ENCODE measurements around the gene MYBPH.

Gene MYBPH

DNA sequence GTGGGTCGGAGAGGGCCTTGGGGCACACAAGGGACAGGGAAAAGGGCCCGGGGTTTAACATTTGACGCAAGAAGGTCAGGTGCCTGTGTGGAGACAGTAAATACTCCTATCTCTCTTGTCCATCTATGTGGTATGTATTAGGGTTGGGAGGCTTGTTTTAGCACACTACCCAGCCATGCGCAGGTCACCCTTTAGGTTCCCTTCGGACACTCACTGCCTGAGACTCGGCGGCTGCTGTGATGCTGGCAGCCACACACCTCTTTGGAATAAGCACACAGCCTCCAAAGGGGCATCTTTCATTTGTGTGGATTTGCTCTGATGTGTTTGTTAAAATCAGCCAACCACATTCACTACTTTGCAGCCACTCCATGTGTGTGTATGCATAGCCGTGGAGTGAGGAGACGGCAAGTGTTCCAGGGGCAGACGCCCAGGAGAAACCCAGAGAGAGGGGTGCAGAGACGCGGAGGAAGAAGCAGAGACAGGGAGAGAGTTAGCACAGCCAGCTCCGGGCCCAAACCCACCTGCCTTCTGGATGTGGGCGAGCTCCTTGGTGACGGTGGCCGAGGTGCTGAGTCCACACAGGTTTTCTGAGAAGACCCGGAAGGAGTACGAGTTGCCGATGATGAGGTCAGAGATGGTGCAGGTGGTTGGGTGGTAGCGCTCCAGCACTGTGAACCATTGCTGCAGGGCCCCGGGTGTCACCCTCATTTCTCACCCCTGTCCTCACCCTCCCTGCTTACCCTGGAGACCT, 5.7 kb downstream of the MYBPH start:
- Histone ChIP-seq H4K20me1 (ENCODE audit: insufficient read depth, low read length) (no peaks in the 10 kb centered on the region), H3F3A (ENCODE audit: insufficient read depth, low read length) (no peaks in the 10 kb centered on the region), H3K4me3 (ENCODE audit: low read length) (no peak overlapping the region), H3K79me2 (ENCODE audit: low read length) (no peaks in the 10 kb centered on the region), H3K4me1 (ENCODE audit: low read length) (peaks cover 7% of the 10 kb centered on the region; the same call in 1 of the 2 replicates), H3K27me3 (replicated peaks; ENCODE audit: insufficient read depth, low read length) (no peaks in the 10 kb centered on the region), H3K36me3 (replicated peaks; ENCODE audit: insufficient read depth, low read length) (no peaks in the 10 kb centered on the region), H3K27ac (ENCODE audit: low read length) (no peak overlapping the region), H2AFZ (ENCODE audit: low read length) (no peak overlapping the region), H3K9me2 (replicated peaks; ENCODE audit: insufficient read depth, low read length) (no peaks in the 10 kb centered on the region), H3K9ac (ENCODE audit: low read length) (no peak overlapping the region), H3K4me2 (ENCODE audit: low read depth, low read length) (no peak overlapping the region), H3K9me3 (replicated peaks; ENCODE audit: insufficient read depth, low read length) (no peaks in the 10 kb centered on the region)
- TF ChIP-seq, protein P1, sequence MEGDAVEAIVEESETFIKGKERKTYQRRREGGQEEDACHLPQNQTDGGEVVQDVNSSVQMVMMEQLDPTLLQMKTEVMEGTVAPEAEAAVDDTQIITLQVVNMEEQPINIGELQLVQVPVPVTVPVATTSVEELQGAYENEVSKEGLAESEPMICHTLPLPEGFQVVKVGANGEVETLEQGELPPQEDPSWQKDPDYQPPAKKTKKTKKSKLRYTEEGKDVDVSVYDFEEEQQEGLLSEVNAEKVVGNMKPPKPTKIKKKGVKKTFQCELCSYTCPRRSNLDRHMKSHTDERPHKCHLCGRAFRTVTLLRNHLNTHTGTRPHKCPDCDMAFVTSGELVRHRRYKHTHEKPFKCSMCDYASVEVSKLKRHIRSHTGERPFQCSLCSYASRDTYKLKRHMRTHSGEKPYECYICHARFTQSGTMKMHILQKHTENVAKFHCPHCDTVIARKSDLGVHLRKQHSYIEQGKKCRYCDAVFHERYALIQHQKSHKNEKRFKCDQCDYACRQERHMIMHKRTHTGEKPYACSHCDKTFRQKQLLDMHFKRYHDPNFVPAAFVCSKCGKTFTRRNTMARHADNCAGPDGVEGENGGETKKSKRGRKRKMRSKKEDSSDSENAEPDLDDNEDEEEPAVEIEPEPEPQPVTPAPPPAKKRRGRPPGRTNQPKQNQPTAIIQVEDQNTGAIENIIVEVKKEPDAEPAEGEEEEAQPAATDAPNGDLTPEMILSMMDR (IDR thresholded peaks at IDR 0.05; ENCODE audit: low read length) = no peak
- DNase-seq = no peak

DNA sequence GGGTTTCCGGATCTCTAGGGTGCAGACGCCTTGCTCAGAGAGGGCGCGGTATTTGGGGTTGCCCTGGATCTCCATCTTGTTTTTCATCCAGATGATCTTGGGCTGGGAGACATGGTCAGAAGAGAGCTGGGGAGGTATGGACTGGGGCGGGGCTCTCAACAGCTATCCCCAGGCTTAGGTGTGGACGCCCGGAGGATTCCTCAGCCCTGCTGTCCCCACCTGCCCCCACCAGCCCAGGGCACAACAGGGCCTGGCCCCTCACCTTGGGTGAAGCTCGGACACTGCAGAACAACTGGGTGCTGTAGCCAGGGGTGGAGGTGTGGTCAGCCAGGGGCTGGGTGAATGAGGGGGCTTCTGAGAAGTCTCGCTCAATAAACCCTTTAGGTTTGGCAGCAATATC, 6.6 kb downstream of the MYBPH start:
- Histone ChIP-seq H3K9me3 (replicated peaks; ENCODE audit: insufficient read depth, low read length) (no peaks in the 10 kb centered on the region), H3K9me2 (replicated peaks; ENCODE audit: insufficient read depth, low read length) (no peaks in the 10 kb centered on the region), H3K9ac (ENCODE audit: low read length) (no peak overlapping the region), H3K79me2 (ENCODE audit: low read length) (no peaks in the 10 kb centered on the region), H3K4me1 (ENCODE audit: low read length) (peaks cover 7% of the 10 kb centered on the region; the same call in 1 of the 2 replicates), H4K20me1 (ENCODE audit: insufficient read depth, low read length) (no peaks in the 10 kb centered on the region), H2AFZ (ENCODE audit: low read length) (no peak overlapping the region), H3K4me2 (ENCODE audit: low read depth, low read length) (no peak overlapping the region), H3K4me3 (ENCODE audit: low read length) (no peak overlapping the region), H3K36me3 (replicated peaks; ENCODE audit: insufficient read depth, low read length) (no peaks in the 10 kb centered on the region), H3K27me3 (replicated peaks; ENCODE audit: insufficient read depth, low read length) (no peaks in the 10 kb centered on the region), H3F3A (ENCODE audit: insufficient read depth, low read length) (no peaks in the 10 kb centered on the region), H3K27ac (ENCODE audit: low read length) (no peak overlapping the region)
- DNase-seq = no peak
- TF ChIP-seq, protein P1 (IDR thresholded peaks at IDR 0.05; ENCODE audit: low read length) = no peak
- TF ChIP-seq EZH2 (optimal IDR thresholded peaks at IDR 0.05; ENCODE audit: low read depth, low read length) (no peak), EZH2phosphoT487 (IDR thresholded peaks at IDR 0.05; ENCODE audit: low read length) (no peak)

GRCh38 chr1:203168256-203168786, 7.3 kb downstream of the MYBPH start:
- H3K36me3 ChIP-seq (replicated peaks; ENCODE audit: insufficient read depth, low read length) = no peaks in the 10 kb centered on the region
- H4K20me1 ChIP-seq (ENCODE audit: insufficient read depth, low read length) = no peaks in the 10 kb centered on the region
- no peaks in the 10 kb centered on the region for H3F3A ChIP-seq (ENCODE audit: insufficient read depth, low read length)
- H3K9me2 ChIP-seq (replicated peaks; ENCODE audit: insufficient read depth, low read length) = no peaks in the 10 kb centered on the region
- H3K27me3 ChIP-seq (replicated peaks; ENCODE audit: insufficient read depth, low read length) = no peaks in the 10 kb centered on the region
- peaks cover 7% of the 10 kb centered on the region; the same call in 1 of the 2 replicates for H3K4me1 ChIP-seq (ENCODE audit: low read length)
- H3K4me3 ChIP-seq (ENCODE audit: low read length) = no peak overlapping the region
- TF ChIP-seq EZH2 (optimal IDR thresholded peaks at IDR 0.05; ENCODE audit: low read depth, low read length) = no peak
- TF ChIP-seq, protein P1 (IDR thresholded peaks at IDR 0.05; ENCODE audit: low read length) = no peak
- no peak for TF ChIP-seq EZH2phosphoT487 (IDR thresholded peaks at IDR 0.05; ENCODE audit: low read length)
- no peak overlapping the region for H3K9ac ChIP-seq (ENCODE audit: low read length)
- no peaks in the 10 kb centered on the region for H3K79me2 ChIP-seq (ENCODE audit: low read length)
- no peak for DNase-seq
- no peaks in the 10 kb centered on the region for H3K9me3 ChIP-seq (replicated peaks; ENCODE audit: insufficient read depth, low read length)
- H2AFZ ChIP-seq (ENCODE audit: low read length) = no peak overlapping the region
- H3K4me2 ChIP-seq (ENCODE audit: low read depth, low read length) = no peak overlapping the region
- no peak overlapping the region for H3K27ac ChIP-seq (ENCODE audit: low read length)

Data from MM.1S (cell line).